GM21528 (cell line): ENCODE data around the gene ZFAND3.
"Not testable (repeated sequence)": the region's sequence is repeated elsewhere in the genome, so short reads cannot be mapped to it uniquely, and the experiment has no call there.

Source experiments
- ATAC-seq: cut with Tn5 transposase; IDR thresholded peaks from one replicate; pipeline ENCODE4 v1.9.1; 2021; ENCODE audit warnings: mild to moderate bottlenecking, moderate library complexity; ENCODE audit not compliant: unreplicated experiment, low FRiP score

Gene ZFAND3

DNA sequence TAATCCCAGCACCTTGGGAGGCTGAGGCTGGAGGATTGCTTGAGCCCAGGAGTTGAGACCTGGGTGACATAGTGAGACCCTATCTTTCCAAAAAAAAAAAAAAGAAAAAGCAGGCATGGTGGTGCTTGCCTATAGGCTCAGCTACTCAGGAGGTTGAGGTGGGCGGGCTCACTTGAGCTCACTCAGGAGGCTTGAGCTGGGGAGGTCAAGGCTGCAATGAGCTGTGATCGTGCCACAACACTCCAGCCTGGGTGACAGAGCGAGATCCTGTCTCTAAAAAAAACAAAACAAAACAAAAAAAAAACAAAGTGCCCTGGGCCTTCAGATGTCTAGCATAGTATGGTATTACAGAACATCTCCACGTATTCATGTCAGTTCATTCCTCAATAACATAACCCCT is 42.9 kb downstream of the ZFAND3 start:
- ATAC-seq = no peak

DNA sequence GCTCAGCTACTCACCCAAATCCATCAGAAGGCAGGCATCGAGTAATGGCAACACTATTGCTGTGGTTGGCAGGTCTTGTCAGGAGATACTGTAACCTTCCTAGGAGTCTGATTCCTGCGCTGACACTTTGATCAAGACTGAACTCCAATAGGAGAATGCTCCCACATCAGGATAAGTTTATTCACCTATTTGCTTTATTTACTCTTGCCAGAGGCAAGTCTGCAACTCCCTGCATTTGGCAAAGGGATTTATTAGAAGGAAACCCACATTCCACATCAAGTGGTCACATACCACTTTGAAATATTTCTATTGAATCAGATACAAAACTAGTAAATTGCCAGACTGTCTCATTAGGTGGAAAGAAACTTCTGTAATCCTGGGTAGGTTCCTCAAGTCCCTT is 43.5 kb downstream of the ZFAND3 start:
- no peak for ATAC-seq

DNA sequence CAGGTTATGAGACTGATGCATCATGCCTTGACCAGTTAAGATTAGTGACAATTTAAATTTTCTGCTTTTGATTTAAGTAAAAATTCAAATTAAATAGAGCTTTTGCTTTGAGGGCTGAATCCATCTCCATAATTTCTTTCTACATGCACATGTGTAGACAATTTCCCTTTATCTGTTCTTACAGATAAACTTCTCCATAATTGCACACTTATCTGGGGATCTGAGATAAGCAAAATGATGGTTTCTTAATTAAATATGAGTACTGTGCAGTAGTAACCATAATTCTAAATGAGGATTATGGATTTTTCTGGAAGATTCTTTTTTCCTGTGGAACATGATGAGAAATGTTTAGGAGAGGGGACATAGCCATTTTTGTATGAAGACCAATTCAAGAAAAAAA is 44.7 kb downstream of the ZFAND3 start:
- no peak for ATAC-seq

DNA sequence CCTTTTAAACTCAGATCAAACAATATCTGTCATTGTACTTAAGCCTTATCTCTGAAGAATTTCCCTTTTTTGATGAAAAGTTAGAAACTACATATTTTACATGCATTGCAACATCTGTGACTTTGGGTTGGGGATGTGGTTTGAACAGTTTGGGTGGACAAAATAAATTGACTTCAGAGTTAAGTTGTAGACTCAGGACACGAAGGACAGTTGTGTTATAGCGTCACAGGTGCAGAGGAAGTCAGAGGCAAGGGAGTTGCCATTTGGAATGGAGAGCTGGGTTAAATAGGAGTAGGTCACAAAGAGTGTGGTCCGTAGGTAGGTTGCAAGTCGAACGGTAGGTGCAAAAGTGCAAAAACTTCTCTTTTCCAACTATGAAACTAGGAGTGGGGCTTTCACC is 46.0 kb downstream of the ZFAND3 start:
- no peak for ATAC-seq

DNA sequence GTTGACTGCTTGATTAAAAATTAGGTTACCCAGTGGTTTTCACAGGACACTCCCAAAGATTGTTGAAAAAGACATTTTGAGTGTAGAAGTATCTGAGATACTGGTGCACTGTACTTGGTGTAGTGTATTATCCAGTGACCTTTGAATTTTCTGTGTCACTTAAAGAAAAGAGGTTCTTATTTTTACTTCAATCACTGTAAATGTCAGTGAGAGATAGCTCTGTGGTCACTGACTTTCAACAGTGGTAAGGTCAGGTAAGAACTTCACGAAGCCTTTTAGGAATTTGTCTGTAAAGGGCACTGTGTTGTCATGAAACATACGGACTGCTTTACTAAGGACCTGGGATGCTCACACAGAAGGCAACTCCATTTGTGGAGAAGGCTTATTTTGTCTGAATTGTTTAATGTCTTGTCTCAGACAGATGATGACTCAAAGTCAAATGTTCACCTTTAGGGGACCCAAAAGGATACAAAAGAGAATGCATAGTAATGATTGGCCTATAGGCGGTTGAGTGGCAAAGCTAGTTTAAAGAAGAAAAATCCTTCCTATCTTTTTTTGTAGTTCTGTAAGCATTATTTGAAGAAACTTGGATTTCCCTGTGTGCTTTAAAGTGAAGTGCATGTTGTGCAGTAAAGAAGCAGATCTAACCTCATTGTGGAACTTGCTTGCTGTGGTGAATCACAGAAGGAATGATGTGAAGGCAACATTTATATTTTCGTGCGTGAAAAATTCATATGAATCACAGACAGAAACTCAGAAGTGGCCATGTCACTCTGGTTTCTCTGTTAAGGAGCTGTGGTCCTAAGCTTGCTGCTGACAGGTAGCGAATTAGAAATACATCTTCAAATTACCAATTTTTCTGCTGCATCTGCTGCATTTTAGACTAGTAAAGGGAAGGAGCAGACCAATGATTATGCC is 47.3 kb downstream of the ZFAND3 start:
- ATAC-seq = no peak

DNA sequence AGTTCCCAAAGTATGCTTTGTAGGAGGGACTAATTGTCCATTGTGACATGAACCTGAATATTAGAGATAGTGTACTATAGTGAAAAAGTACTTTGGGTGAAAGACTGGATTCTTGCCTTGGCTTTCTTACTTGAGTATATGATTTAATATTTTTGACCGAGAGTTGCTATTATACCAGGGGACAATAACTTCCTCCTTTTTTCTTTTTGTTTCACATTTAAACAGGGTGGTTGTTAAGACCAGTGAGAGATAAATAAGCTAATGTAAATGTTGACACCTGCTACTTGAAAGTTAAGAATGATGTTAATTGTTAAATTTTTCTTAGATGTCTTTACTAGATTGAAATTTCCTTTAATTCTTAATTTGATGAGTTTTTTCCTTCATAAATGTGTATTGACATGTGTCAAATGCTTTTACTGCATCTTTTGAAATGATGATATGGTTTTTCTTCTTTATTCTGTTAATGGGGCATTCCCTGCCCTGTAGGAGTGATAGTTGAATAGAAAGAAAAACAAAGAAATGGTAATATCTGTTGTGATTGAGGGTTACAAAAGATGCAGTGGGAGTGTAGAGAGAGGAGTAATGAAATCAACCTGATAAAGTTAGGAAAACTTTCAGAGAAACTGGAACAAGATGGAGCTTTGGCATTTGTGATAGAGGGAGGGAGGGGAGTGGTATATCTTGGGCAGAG is 48.4 kb downstream of the ZFAND3 start:
- ATAC-seq = no peak

DNA sequence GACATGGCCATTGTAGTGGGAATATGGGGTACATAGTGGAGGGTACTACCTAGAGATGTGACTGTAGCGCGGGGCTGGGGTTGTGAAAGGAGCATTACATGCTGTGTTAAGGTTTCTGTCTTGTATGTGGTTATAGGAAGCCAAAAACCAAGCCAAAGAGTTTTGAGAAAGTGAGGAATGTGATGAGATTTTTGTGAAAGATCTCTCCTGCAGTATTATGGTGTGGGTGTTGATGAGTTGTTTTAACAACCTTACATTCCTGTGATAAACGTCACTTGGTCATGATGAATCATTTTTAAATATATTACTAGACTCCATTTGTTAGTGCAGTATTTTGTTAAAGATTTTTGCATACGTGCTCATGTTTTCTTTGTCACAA is 48.9 kb downstream of the ZFAND3 start:
- ATAC-seq = no peak

DNA sequence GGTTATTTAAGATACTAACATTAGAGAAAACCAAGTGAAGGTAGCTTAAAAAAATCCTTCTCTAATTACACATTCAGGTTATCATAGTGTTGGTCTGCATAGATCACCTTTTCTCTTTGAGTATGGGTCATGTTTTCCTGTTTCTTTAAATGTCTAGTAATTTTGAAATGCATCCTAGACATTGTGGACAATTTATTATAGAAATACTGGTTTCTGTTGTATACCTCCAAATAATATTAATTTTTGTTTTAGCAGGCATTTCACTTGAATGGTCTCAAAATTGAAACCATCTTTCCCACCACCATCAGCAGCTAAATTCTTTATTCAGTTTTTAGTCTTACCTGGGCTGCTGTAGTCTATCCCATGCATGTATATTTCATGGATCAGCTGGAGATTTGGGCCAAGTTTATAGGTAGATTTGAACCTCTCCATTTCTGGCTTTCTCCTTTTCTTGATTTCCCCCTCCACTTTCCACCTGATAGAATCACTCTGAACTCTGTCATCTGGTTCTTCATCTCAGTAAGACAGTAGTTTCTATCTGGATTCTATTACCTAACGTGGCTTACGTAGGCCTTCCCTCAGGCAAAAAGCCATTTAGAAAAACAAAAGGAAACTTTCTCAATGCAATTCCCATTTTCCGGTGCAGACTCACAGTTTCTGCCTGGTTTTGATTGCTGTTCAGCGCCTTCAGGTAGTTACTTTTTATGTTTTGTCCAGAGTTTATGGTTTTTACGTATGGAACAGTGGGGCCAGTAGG is 52.3 kb downstream of the ZFAND3 start:
- ATAC-seq = no peak

DNA sequence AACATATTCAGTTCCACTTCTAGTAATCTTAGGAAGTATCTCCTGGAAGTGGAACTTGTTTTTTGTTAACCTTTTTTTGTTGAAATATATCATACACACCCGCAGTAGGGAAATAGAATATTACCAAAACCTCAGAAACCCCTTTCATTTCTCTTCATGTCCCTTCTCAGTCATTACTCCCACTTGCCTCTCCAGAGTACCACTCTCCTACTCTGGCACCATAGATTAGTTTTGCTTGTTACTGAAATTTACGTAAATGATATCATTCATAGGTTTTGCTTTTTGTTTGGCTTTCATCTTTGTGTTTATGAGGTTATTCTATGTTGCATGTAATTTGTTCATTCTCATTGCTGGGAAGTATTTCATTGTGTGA is 52.8 kb downstream of the ZFAND3 start:
- no peak for ATAC-seq

DNA sequence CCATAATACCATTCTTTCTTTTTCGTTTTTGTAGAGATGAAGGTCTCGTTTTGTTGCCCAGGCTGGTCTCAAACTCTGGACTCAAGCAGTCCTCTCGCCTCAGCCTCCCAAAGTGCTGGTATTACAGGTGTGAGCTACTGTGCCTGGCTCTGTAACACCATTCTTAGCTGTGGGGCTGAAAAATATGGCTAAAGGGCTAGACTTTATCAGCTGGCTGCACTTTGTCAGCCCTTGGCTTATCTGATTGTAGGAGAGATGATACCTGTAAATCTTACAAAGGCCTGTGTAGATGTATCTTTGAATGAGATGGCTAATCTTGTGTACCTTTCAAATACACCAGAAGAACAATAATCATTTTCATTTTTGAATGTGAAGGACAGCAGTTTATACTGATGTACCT is 55.2 kb downstream of the ZFAND3 start:
- no peak for ATAC-seq

DNA sequence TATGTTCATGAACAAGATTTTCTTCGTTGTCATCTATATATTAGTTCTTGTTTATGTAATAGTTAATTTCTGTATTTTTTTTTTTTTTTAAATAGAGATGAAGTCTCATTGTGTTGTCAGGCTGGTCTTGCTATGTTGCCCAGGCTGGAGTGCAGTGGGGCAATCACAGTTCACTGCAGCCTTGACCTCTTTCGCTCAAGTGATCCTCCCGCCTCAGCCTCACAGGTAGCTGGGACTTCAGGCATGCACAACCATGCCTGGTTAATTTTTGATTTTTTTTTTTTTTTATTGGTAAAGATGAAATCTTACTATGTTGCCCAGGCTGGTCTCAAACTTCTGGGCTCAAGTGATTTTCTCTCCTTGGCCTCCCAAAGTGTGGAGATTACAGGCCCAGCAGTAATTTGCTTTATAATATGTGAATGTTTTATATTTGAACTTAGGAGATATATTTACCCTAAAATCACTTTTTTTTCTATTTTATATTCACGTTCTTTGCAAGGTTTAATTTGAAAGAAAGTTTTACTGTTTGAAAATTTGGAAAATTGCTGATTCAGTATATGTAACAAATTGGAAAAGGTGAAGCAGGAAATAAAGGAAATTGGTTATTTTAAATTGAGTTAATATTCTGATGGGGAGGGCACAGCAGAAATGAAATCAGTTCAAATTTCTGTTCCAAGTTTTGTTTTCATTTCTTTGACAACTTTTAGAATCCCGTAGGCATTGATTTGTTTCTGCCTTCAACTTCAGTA is 56.2 kb downstream of the ZFAND3 start:
- no peak for ATAC-seq

DNA sequence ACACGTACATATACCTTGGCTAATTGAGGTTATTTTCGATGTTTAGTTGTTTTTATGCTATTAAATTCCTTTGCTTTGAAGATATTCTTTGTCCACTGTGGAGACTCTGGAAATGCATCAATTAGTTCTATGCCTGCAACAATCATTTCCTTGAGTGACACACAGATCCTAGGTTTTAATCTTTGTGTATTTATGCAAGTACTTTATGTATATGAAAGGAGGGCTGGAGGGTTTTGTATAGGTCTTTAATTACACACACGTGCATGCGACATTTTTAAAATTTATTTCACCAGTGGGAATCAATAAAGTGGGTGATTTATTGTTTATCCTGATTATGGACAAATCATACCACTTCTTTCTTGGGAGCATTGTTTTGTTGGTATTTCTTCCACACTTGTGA is 57.3 kb downstream of the ZFAND3 start:
- ATAC-seq = no peak

DNA sequence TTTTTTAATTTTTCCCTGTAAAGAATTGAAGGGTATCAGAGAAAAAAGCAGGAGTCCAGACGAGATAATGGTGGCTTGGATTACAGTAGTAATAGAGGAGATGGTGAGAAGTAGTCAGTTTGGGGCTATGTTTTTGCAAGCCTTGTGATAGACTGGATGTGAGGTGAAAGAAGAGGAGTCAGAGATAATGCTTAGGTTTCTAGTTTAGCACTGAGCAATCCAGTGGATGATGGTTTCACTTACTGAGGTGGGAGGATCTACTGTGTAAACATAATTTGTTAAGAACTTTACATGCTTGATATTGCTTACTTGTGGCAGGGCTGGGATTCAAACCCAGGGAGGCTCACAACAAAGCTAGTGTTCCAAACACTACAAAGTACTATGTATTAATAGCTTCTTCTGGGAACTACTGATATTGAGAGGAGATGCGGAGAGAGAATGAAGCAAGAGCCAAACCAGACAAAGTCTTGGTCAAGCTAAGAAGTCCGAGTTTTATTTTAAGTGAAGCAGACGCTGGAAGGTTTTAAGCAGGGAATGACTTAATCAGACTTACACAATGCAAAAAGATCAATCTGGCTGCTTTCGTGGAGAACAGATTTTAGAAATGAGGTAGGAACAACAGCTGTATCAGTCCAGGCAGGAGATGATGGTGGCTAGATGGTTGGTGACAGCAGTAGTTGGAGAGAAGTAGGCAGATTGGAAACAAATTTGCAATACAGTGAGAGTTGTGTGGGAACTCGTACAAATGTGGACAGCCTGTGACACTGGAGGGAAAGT is 58.0 kb downstream of the ZFAND3 start:
- no peak for ATAC-seq

DNA sequence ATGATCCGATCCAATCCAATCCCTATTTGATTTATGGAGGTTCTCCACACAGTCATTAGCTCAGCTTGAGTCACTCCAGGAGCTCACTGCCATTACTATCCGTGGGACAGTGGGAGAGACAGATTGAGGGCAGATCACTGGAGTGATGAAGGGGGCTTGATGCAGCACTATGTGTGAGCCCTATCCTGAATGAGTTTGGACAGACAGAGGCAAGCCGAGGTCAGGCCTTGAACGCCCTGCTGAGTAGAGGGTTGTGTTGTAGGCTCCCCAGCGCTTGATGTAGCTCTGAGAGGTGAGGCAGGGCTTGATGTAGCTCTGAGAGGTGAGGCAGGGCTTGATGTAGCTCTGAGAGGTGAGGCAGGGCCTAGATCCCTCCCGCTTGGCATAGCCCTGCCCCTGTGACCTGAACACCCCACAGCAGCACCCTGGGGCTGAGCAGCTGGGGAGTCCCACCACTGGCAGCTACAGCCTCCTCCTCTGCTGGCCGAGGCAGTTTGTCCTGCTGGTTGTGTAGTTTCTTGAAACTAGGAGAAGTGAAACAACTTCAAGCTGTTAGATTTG is 58.7 kb downstream of the ZFAND3 start:
- no peak for ATAC-seq

DNA sequence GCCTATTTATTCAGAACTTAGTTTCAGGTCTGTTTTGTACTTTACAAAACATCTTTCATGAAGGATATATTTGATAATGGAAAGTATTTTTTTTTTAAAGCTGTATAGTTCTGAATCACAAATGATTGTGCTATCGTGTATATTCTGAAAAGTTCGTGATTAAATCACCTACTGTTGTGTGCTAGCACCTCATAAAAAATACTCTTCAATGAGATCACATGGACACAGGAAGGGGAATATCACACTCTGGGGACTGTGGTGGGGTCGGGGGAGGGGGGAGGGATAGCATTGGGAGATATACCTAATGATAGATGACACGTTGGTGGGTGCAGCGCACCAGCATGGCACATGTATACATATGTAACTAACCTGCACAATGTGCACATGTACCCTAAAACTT is 61.1 kb downstream of the ZFAND3 start:
- not testable (repeated sequence) for ATAC-seq

DNA sequence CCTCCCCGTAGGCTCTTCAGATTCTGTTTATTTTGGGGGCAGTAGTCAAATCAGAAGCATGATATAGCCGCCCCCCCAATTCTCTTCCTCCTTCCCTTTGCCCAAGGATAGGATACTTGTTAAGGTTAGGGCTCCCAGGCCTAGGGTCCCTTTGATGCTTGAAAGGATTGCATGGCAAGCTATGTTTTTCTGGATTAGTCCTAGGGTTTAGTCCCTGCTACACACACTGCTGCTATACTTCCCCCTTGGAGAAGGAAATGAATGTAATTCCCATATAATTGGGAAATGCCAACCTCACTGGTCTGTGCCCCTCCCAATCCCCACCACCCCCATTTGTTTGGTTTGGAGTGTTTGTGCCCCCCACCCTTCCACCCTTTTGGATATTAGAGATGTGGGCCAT is 62.8 kb downstream of the ZFAND3 start:
- ATAC-seq = no peak

DNA sequence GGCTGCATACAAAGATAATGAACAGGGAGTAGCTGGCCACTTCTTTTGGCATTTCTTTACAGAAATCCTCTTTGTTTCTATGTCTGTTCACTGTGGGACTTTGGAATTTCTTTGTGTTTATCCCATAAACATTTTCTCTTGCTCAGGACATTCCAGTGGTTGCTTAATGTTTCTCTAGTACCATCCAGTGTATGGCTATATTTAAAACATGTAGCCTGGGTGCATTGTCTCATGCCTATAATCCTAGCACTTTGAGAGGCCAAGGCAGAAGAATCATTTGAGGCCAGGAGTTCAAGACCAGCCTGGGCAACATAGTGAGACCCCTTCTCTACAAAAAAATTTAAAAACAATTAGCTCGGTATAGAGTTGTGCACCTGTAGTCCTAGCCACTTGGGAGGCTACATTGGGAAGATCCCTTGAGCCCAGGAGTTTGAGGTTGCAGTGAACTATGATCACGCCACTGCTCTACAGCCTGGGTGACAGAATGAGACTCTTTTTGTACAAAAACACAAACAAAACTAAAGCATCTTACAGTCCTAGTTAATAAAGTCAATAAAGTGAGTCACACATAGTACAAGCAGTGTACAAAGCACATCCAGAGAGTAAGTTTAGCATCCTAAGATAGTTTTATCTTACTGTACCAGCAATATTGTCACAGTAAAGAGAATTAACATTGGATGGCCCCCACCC is 63.3 kb downstream of the ZFAND3 start:
- ATAC-seq = no peak

DNA sequence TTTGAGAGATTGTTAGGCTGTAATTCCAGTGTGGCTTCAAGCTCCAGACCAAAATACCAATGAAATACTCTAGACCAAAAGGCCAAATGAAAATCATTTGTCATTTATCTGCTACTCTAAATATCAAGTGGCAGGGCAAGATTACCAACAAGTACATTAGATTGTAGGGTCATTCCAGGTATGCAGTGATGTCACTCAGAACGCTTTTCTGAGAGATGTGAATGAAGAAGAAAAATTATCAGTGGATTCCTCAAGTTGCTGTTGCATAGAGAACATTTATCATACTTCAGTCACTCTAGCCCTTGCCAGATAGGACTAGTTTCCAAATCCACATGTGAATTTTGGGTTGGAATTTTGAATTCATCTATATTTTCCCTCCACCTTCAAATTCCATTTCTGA is 65.0 kb downstream of the ZFAND3 start:
- no peak for ATAC-seq

DNA sequence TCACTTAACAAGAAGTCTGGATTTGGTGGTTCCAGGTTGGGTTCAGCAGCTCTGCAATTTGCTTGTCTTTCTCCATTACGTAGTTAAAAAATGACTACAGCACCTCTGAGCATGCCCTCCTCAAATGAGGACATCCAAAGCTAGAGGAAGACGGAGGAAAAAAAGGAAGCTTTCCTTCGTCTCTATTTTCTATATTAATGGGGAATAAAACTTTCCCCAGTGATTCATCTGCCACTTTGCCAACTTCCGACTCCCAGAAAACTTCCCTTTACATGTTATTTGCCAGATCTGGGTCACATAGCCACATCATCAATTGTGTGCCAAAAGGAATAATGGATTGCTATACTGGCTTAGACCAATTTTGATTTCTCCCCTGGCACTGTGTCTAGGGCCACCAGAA is 69.5 kb downstream of the ZFAND3 start:
- no peak for ATAC-seq
